Osteocyte (in vitro differentiated cells): ENCODE data around the gene ITCH. TPM values are rescaled to one million over a fixed set of nuclear protein-coding genes. Genes with fewer than 3 reads are reported as not detected.
"Not testable (repeated sequence)": the region's sequence is repeated elsewhere in the genome, so short reads cannot be mapped to it uniquely, and the experiment has no call there.

Source experiments
- DNase-seq: peaks from one replicate; pipeline ENCODE4 v3.0.0; 2021; ENCODE audit warnings: mixed read lengths; ENCODE audit not compliant: unreplicated experiment; ENCODE audit errors: extremely low spot score
- H3K27ac Mint-ChIP-seq: one replicate; pipeline ENCODE4 v1.8.0; 2021; ENCODE audit warnings: mild to moderate bottlenecking, mixed read lengths; ENCODE audit not compliant: unreplicated experiment
- H3K27me3 Mint-ChIP-seq: one replicate; pipeline ENCODE4 v1.8.0; 2021; ENCODE audit warnings: mixed read lengths; ENCODE audit not compliant: unreplicated experiment
- H3K36me3 Mint-ChIP-seq: one replicate; pipeline ENCODE4 v1.8.0; 2021; ENCODE audit warnings: mixed read lengths; ENCODE audit not compliant: unreplicated experiment
- H3K4me1 Mint-ChIP-seq: one replicate; pipeline ENCODE4 v1.8.0; 2021; ENCODE audit warnings: mixed read lengths; ENCODE audit not compliant: unreplicated experiment
- H3K4me3 Mint-ChIP-seq: one replicate; pipeline ENCODE4 v1.8.0; 2021; ENCODE audit warnings: mild to moderate bottlenecking, moderate library complexity, mixed read lengths; ENCODE audit not compliant: unreplicated experiment
- H3K9me3 Mint-ChIP-seq: one replicate; pipeline ENCODE4 v1.8.0; 2021; ENCODE audit warnings: mixed read lengths; ENCODE audit not compliant: unreplicated experiment
- total RNA-seq: library from RNA; stranded (reverse); gene quantifications from 2 replicates; pipeline ENCODE4 v1.2.1, GENCODE V29; 2021
- TF ChIP-seq, protein P1 (sequence below): fragments of 200-600 bp; sonication (generic); IDR thresholded peaks from 2 replicates; pipeline ENCODE4 v1.5.0; 2021; ENCODE audit warnings: antibody characterized with exemption, mild to moderate bottlenecking, moderate library complexity

The ITCH gene
- total RNA-seq, 1 donor from 2014 or later, result 55.4 TPM

DNA sequence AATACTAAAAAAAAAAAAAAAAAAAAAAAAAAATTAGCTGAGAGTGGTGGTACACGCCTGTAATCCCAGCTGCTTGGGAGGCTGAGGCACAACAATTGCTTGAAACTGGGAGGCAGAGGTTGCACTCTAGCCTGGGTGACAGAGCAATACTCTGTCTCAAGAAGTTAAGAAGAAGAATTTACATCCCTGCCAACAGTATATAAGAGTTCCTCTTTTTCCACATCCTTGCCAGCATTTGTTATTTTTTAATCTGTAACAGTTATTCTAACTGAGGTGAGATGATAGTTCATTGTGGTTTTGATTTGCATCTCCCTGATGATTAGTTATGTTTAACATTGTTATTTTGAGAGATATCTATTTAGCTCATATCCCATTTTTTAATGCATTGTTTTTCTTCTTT is 132.8 kb downstream of the ITCH start:
- Mint-ChIP-seq H3K4me1 (peaks cover 2% of the 10 kb centered on the region), H3K9me3 (peaks cover 19% of the 10 kb centered on the region), H3K4me3 (no peak overlapping the region), H3K36me3 (peaks cover 68% of the 10 kb centered on the region), H3K27me3 (no peaks in the 10 kb centered on the region), H3K27ac (no peak overlapping the region)
- DNase-seq, result no peak
- TF ChIP-seq, protein P1, sequence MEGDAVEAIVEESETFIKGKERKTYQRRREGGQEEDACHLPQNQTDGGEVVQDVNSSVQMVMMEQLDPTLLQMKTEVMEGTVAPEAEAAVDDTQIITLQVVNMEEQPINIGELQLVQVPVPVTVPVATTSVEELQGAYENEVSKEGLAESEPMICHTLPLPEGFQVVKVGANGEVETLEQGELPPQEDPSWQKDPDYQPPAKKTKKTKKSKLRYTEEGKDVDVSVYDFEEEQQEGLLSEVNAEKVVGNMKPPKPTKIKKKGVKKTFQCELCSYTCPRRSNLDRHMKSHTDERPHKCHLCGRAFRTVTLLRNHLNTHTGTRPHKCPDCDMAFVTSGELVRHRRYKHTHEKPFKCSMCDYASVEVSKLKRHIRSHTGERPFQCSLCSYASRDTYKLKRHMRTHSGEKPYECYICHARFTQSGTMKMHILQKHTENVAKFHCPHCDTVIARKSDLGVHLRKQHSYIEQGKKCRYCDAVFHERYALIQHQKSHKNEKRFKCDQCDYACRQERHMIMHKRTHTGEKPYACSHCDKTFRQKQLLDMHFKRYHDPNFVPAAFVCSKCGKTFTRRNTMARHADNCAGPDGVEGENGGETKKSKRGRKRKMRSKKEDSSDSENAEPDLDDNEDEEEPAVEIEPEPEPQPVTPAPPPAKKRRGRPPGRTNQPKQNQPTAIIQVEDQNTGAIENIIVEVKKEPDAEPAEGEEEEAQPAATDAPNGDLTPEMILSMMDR, result no peak

DNA sequence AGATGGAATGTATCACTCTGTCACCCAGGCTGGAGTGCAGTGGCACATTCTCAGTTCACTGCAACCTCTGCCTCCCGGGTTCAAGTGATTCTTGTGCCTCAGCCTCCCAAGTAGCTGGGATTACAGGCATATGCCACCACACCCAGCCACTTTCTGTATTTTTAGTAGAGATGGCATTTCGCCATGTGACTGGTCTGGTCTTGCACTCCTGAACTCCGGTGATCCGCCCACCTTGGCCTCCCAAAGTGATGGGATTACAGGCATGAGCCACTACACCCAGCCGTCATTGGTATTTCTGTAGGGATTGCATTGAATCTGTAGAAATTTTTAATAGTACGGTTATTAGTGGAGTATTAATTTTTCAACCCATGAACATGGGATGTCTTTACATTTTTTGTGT is 134.5 kb downstream of the ITCH start:
- Mint-ChIP-seq H3K36me3 (peaks cover 67% of the 10 kb centered on the region), H3K9me3 (peaks cover 19% of the 10 kb centered on the region)
- H3K27ac Mint-ChIP-seq, H3K4me3 Mint-ChIP-seq, H3K27me3 Mint-ChIP-seq, DNase-seq, H3K4me1 Mint-ChIP-seq: not testable (repeated sequence)

DNA sequence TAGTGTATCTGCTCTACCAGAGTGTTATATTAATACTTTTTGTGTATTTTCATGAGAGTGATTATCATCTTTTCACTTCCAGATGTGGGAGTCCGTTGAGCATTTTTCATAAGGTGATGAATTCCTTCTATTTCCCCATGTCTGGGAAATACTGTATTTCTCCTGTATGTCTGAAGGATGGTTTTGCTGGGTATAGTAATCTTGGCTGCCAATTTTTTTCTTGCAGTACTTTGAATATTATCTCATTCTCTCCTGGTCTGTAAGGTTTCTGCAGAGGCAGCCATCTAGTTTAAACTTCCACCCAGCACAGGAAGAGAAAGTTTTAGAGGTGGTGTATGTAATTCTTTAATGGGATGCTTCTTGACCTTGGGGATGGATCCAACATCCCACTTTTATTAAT is 137.8 kb downstream of the ITCH start:
- no peak overlapping the region for H3K27ac Mint-ChIP-seq
- peaks cover 2% of the 10 kb centered on the region for H3K4me1 Mint-ChIP-seq
- TF ChIP-seq, protein P1, result no peak
- H3K27me3 Mint-ChIP-seq, result no peaks in the 10 kb centered on the region
- H3K36me3 Mint-ChIP-seq, result peaks cover 54% of the 10 kb centered on the region
- DNase-seq, result no peak
- peaks cover 19% of the 10 kb centered on the region for H3K9me3 Mint-ChIP-seq
- H3K4me3 Mint-ChIP-seq, result no peak overlapping the region

DNA sequence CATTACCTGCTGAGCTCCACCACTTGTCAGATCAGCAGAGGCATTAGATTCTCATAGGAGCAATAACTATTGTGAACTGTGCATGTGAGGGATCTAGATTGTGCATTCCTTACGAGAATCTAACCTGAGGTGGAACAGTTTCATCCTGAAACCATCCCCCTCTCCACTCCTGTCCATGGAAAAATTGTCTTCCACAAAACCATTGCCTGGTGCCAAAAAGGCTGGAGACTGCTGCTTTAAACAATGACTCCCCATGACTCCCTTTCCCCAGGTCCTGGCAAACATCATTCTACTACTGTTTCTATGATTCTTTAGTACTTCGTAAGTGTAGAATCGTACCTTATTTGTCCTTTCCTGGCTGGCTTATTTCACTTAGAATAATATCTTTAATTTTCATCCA is 143.4 kb downstream of the ITCH start:
- no peaks in the 10 kb centered on the region for H3K27me3 Mint-ChIP-seq
- H3K27ac Mint-ChIP-seq, result no peak overlapping the region
- H3K36me3 Mint-ChIP-seq, result peaks cover 38% of the 10 kb centered on the region
- TF ChIP-seq, protein P1, result no peak
- H3K4me3 Mint-ChIP-seq, result no peak overlapping the region
- DNase-seq, result no peak
- H3K4me1 Mint-ChIP-seq, result no peaks in the 10 kb centered on the region
- no peaks in the 10 kb centered on the region for H3K9me3 Mint-ChIP-seq

DNA sequence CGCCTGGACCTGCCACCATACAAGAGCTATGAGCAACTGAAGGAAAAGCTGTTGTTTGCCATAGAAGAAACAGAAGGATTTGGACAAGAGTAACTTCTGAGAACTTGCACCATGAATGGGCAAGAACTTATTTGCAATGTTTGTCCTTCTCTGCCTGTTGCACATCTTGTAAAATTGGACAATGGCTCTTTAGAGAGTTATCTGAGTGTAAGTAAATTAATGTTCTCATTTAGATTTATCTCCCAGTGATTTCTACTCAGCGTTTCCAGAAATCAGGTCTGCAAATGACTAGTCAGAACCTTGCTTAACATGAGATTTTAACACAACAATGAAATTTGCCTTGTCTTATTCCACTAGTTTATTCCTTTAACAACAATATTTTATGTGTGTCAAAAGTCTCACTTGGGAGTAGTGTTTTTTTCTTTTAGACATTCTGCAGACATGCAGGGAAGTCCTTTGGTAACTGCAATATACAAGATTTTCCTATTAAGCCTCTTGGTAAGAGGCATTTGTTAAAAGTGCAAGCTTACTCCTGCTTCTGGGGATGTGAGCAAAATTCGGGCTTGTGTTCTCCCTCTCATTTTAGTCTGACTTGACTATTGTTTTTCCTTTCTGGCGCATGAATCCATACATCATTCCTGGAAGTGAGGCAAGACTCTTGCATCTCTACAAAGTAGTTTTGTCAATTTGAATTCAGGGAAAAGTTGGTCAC is 144.8 kb downstream of the ITCH start:
- Mint-ChIP-seq H3K4me1 (peaks cover 5% of the 10 kb centered on the region), H3K4me3 (no peak overlapping the region), H3K36me3 (peaks cover 36% of the 10 kb centered on the region), H3K27me3 (no peaks in the 10 kb centered on the region), H3K9me3 (no peaks in the 10 kb centered on the region), H3K27ac (no peak overlapping the region)
- DNase-seq, result no peak
- TF ChIP-seq, protein P1, result no peak
